K562 (cell line): Measurements from ENCODE around the gene ZNF768. TPM values are rescaled to one million over a fixed set of nuclear protein-coding genes. Genes with fewer than 3 reads are reported as not detected.

Source experiments
- ATAC-seq: fragments of 200-7000 bp; cut with Tn5 transposase; 3 replicates; pipeline ENCODE4 v1.9.1; 2020; ENCODE audit warnings: moderate library complexity
- BruUV-seq: library from RNA; stranded (reverse); fragments of 400-500 nt; replicated peaks from 2 replicates; lab custom pipeline; 2021; lab: Mats Ljungman, UMichigan
- CTCF ChIA-PET: fragments of 300-600 bp; formaldehyde crosslinking; extraction: SDS; loops from one replicate; lab custom pipeline; 2021; ENCODE audit warnings: low intra/inter-chr PET ratio; lab: Yijun Ruan, JAX
- POLR2A ChIA-PET: fragments of 300-600, 350-650 bp; sonication (Branson Sonifier 250); formaldehyde crosslinking; extraction: SDS; loops from one replicate; lab custom pipeline; 2021; ENCODE audit warnings: antibody characterized with exemption, inconsistent platforms; lab: Yijun Ruan, JAX
- DNase-seq, 4 experiments: peaks; one replicate each; pipeline versions ENCODE4 v3.0.0 to v3.0.0-alpha.2; 2011 to 2018; ENCODE audit warnings: low spot score in 3 of 4, mixed read lengths in 3 of 4; ENCODE audit errors: extremely low read depth in 1 of 4
- FAIRE-seq: peaks from 2 replicates; lab custom pipeline; 2011; peaks lifted over from hg19 to GRCh38; lab: Jason Lieb, UNC
- H2AFZ ChIP-seq: 2 replicates; pipeline ENCODE4 v1.6.0; 2011; ENCODE audit warnings: low read depth, low read length, control low read depth, inconsistent platforms
- H3K27ac ChIP-seq: fragments of 200-600 bp; 3 replicates; pipeline ENCODE4 v1.8.0; 2011; ENCODE audit warnings: low read depth, mild to moderate bottlenecking, control low read depth, inconsistent platforms, low read length, moderate library complexity, mixed read lengths; ENCODE audit errors: extremely low read depth
- H3K27me3 ChIP-seq, 2 experiments: fragments of 300-600 bp in 1 of 2; 2 replicates in 1 of 2; 3 replicates in 1 of 2; pipeline versions ENCODE4 v1.6.0 to v1.8.0; 2011; ENCODE audit warnings: inconsistent platforms in 2 of 2, low read length in 2 of 2, mild to moderate bottlenecking in 1 of 2, mixed read lengths in 1 of 2, moderate library complexity in 1 of 2; ENCODE audit not compliant: control insufficient read depth in 2 of 2, insufficient read depth in 2 of 2
- H3K36me3 ChIP-seq: fragments of 300-600 bp; 3 replicates; pipeline ENCODE4 v1.8.0; 2011; ENCODE audit warnings: mild to moderate bottlenecking, low read length, inconsistent platforms; ENCODE audit not compliant: control insufficient read depth, insufficient read depth
- H3K4me1 ChIP-seq, 2 experiments: fragments of 200-600 bp in 1 of 2; replicated peaks in 1 of 2; 2 replicates in 1 of 2; 3 replicates in 1 of 2; pipeline versions ENCODE4 v1.5.1 to v1.8.0; 2011; ENCODE audit warnings: inconsistent platforms in 2 of 2, low read length in 2 of 2, mild to moderate bottlenecking in 1 of 2, mixed read lengths in 1 of 2, moderate library complexity in 1 of 2; ENCODE audit not compliant: control insufficient read depth in 2 of 2, insufficient read depth in 2 of 2
- H3K4me2 ChIP-seq: 2 replicates; pipeline ENCODE4 v1.6.1; 2011; ENCODE audit warnings: low read length, control low read depth, inconsistent platforms, mixed read lengths; ENCODE audit not compliant: insufficient read depth
- H3K4me3 ChIP-seq: fragments of 200-600 bp; sonication (generic), shearing (Covaris generic); 2 replicates; pipeline ENCODE4 v1.5.1; 2016; ENCODE audit warnings: control low read depth, inconsistent platforms
- H3K79me2 ChIP-seq: fragments of 200-600 bp; 3 replicates; pipeline ENCODE4 v1.8.0; 2011; ENCODE audit warnings: low read length, inconsistent platforms; ENCODE audit not compliant: control insufficient read depth, insufficient read depth
- H3K9ac ChIP-seq, 2 experiments: 2 replicates each; pipeline versions ENCODE4 v1.6.0 to v1.6.1; 2011; ENCODE audit warnings: low read depth in 2 of 2, low read length in 2 of 2, control low read depth in 1 of 2, inconsistent platforms in 1 of 2, mild to moderate bottlenecking in 1 of 2, mixed read lengths in 1 of 2; ENCODE audit not compliant: insufficient read depth in 1 of 2
- H3K9me1 ChIP-seq: one replicate; pipeline ENCODE4 v1.6.0; 2011; ENCODE audit warnings: inconsistent platforms, mild to moderate bottlenecking, low read length, moderate library complexity; ENCODE audit not compliant: control insufficient read depth, insufficient read depth
- H3K9me3 ChIP-seq: replicated peaks from 2 replicates; pipeline ENCODE4 v1.5.1; 2011; ENCODE audit warnings: low read depth, low read length, inconsistent platforms; ENCODE audit not compliant: control insufficient read depth, insufficient read depth
- H4K20me1 ChIP-seq: replicated peaks from 2 replicates; pipeline ENCODE4 v1.6.1; 2011; ENCODE audit warnings: low read length, inconsistent platforms, mixed read lengths; ENCODE audit not compliant: control insufficient read depth, insufficient read depth
- SRF ChIP-seq, 2 experiments: fragments of 250-450, 450-650 bp in 1 of 2; sonication (Bioruptor Pico) in 1 of 2; sonication (generic) in 1 of 2; formaldehyde crosslinking; IDR thresholded peaks; 2 replicates each; pipeline versions ENCODE4 v1.5.0 to v1.5.1; 2020 to 2022; ENCODE audit warnings: mild to moderate bottlenecking in 1 of 2, missing genetic modification reagents in 1 of 2
- WGBS: fragments of 100-300 bp; shearing (Covaris generic); methylation state at CpG from one replicate; pipeline ENCODE4 v1.1.6; 2016; ENCODE audit warnings: low coverage, mixed read lengths; ENCODE audit not compliant: insufficient coverage; ENCODE audit errors: missing lambda C conversion rate; 5-methylcytosine and 5-hydroxymethylcytosine counted together
- in situ Hi-C: fragments of 300-500 bp; cut with MboI; formaldehyde crosslinking; loops from 4 replicates; pipeline ENCODE4 v1.15.0; 2018; ENCODE audit warnings: inconsistent platforms, mixed read lengths
- intact Hi-C: fragments of 100-400 bp; cut with micrococcal nuclease; formaldehyde crosslinking; loops from 2 replicates; pipeline ENCODE4 v1.14.2; 2022
- polyA plus RNA-seq, 8 experiments: library from polyadenylated mRNA; depleted of rRNA in 4 of 8; stranded (reverse) in 5 of 8; unstranded in 3 of 8; fragments of >200 nt; fragmentation: Nextera tagmentation in 2 of 8; fragmentation: Illumina TruSeq in 1 of 8; extraction: Ambion mirVana in 2 of 8; extraction: Trizol in 1 of 8; gene quantifications; 2 replicates each; pipeline versions ENCODE4 v1.2.1 to v1.2.3, GENCODE V29; 2011 to 2014; ENCODE audit warnings: inconsistent platforms in 1 of 8, missing spikeins in 1 of 8
- total RNA-seq, 7 experiments: library from RNA; depleted of rRNA in 6 of 7; stranded (reverse); fragments of >200 nt in 6 of 7; fragmentation: Illumina TruSeq in 2 of 7; extraction: Trizol in 2 of 7; gene quantifications; 2 replicates each; pipeline versions ENCODE4 v1.2.1 to v1.2.3, GENCODE V29; 2011 to 2021; ENCODE audit warnings: low replicate concordance in 1 of 7
- TF ChIP-seq, protein P1 (sequence below): fragments of 450-650 bp; IDR thresholded peaks from 2 replicates; pipeline ENCODE4 v1.6.1; 2016

The ZNF768 gene
- total and polyA plus RNA-seq, 9 of the 15 experiments (the other 6 are each of a cell fraction or from before 2014, with no cell fraction given), result 0.13 to 50.7 (median 26.9) TPM

DNA sequence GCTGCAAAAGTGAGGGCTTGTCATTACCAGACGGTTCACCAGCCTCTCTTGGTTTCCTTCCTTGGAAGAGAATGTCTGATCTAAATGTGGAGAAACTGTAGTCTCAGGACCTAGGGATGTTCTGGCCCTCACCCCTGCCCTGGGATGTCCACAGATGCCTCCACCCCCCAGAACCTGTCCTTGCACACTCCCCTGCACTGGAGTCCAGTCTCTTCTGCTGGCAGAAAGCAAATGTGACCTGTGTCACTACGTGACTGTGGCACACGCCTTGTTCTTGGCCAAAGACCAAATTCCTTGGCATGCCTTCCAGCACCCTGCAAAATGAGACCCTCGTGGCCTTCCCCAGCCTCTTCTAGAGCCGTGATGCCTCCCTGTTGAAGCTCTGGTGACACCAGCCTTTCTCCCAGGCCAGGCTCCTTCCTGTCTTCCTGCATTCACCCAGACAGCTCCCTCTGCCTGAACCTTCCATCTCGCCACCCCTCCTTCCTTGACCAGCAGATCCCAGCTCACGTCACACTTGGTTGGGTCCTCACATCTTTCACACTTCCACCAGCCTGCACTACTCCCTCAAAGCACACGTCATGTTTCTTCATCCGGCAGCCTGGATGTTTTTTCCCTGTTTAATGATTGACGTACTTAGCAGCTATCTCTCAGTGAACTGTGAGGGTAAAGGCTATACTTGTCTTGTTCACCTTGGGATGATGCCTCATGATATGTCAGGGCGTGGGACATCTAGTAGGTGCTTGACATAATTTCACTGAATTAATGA lies 4.3 kb downstream of the ZNF768 start:
- 40% methylated on average over 10 of the region's 11 CpGs for WGBS

More for the DNA sequence above, 4.3 kb downstream of the ZNF768 start:
- H3K9ac ChIP-seq, result peak overlapping the region in 1 of 2 experiments; percentile 28; a peak in 1 of 4 replicates
- H2AFZ ChIP-seq, result peak overlapping the region; percentile 50
- peaks cover 19% of the 10 kb centered on the region for H3K79me2 ChIP-seq
- FAIRE-seq, result no peak
- no TSS peak for BruUV-seq
- ChIA-PET POLR2A (interaction anchor here (0.6 to 4.3 kb wide), 5 partner anchors 14 to 82 kb away, joined by 3 to 16 read pairs (median 3); no protein-coding TSS in a partner anchor), CTCF (no interaction called here)
- no peaks in the 10 kb centered on the region for H3K27me3 ChIP-seq
- H3K27ac ChIP-seq, result no peak overlapping the region
- H3K4me3 ChIP-seq, result no peak overlapping the region
- H3K9me1 ChIP-seq, result peaks cover 4% of the 10 kb centered on the region
- in situ Hi-C loops (no loop called here), intact Hi-C loops (no loop called here)
- TF ChIP-seq, protein P1, sequence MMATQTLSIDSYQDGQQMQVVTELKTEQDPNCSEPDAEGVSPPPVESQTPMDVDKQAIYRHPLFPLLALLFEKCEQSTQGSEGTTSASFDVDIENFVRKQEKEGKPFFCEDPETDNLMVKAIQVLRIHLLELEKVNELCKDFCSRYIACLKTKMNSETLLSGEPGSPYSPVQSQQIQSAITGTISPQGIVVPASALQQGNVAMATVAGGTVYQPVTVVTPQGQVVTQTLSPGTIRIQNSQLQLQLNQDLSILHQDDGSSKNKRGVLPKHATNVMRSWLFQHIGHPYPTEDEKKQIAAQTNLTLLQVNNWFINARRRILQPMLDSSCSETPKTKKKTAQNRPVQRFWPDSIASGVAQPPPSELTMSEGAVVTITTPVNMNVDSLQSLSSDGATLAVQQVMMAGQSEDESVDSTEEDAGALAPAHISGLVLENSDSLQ, result peak; percentile 31; the same call in 1 of the 2 replicates
- TF ChIP-seq SRF (CRISPR knock-in tag; IDR thresholded peaks at IDR 0.05), result no peak
- no peak for ATAC-seq
- H3K9me3 ChIP-seq, result no peaks in the 10 kb centered on the region
- H3K4me1 ChIP-seq, result peaks cover 16 to 43% of the 10 kb centered on the region in 2 experiments; a peak in 4 of 5 replicates
- no peak for DNase-seq
- no peak overlapping the region for H3K4me2 ChIP-seq
- H4K20me1 ChIP-seq, result no peaks in the 10 kb centered on the region
- H3K36me3 ChIP-seq, result peaks cover 17% of the 10 kb centered on the region; the same call in 1 of the 3 replicates
